Liver (tissue), 9 donors: ENCODE measurements around the gene ZDHHC22. TPM values are rescaled to one million over a fixed set of nuclear protein-coding genes. Genes with fewer than 3 reads are reported as not detected.

Source experiments
- DNase-seq: peaks from one replicate; pipeline ENCODE4 v3.0.0-alpha.2; 2017; ENCODE audit warnings: low spot score
- H3K27ac ChIP-seq, 2 donors: one replicate each; pipeline ENCODE4 v1.7.0; 2013; ENCODE audit warnings: inconsistent platforms in 2 of 2, low read length in 2 of 2, control low read depth in 1 of 2, low read depth in 1 of 2, mild to moderate bottlenecking in 1 of 2
- H3K27me3 ChIP-seq, 4 donors: one replicate each; pipeline versions ENCODE4 v1.6.1 to v1.7.0; 2013; ENCODE audit warnings: low read length in 3 of 4, inconsistent platforms in 1 of 4, mild to moderate bottlenecking in 1 of 4, moderate library complexity in 1 of 4; ENCODE audit not compliant: control insufficient read depth in 4 of 4, insufficient read depth in 4 of 4
- H3K36me3 ChIP-seq, 4 donors: one replicate each; pipeline versions ENCODE4 v1.6.1 to v1.7.0; 2013; ENCODE audit warnings: low read length in 3 of 4, mild to moderate bottlenecking in 3 of 4, low read depth in 1 of 4, moderate library complexity in 1 of 4; ENCODE audit not compliant: control insufficient read depth in 4 of 4, insufficient read depth in 3 of 4
- H3K4me1 ChIP-seq, 4 donors: one replicate each; pipeline versions ENCODE4 v1.6.1 to v1.7.0; 2013; ENCODE audit warnings: low read length in 3 of 4, mild to moderate bottlenecking in 3 of 4, moderate library complexity in 1 of 4; ENCODE audit not compliant: control insufficient read depth in 4 of 4, insufficient read depth in 4 of 4
- H3K4me3 ChIP-seq, 3 donors: one replicate each; pipeline versions ENCODE4 v1.6.1 to v1.7.0; 2013; ENCODE audit warnings: low read length in 3 of 3, control low read depth in 1 of 3, low read depth in 1 of 3, mild to moderate bottlenecking in 1 of 3
- H3K9ac ChIP-seq, 2 donors: one replicate each; pipeline ENCODE4 v1.7.0; 2013; ENCODE audit warnings: low read length in 2 of 2, mild to moderate bottlenecking in 2 of 2, moderate library complexity in 2 of 2, control low read depth in 1 of 2, low read depth in 1 of 2
- H3K9me3 ChIP-seq, 4 donors: one replicate each; pipeline versions ENCODE4 v1.6.1 to v1.7.0; 2013; ENCODE audit warnings: low read length in 3 of 4; ENCODE audit not compliant: control insufficient read depth in 4 of 4
- EGR1 ChIP-seq, 2 donors: IDR thresholded peaks; 2 replicates each; pipeline ENCODE4 v1.6.1; 2016 to 2018; ENCODE audit warnings: antibody characterized with exemption in 2 of 2, low read depth in 2 of 2
- FOXA1 ChIP-seq: IDR thresholded peaks from 2 replicates; pipeline ENCODE4 v1.6.1; 2016; ENCODE audit warnings: antibody characterized with exemption
- FOXA2 ChIP-seq: IDR thresholded peaks from 2 replicates; pipeline ENCODE4 v1.6.1; 2016; ENCODE audit warnings: antibody characterized with exemption
- GABPA ChIP-seq, 2 donors: IDR thresholded peaks in 1 of 2; conservative IDR thresholded peaks in 1 of 2; 2 replicates each; pipeline ENCODE4 v1.6.1; 2016; ENCODE audit warnings: antibody characterized with exemption in 2 of 2, mild to moderate bottlenecking in 1 of 2, moderate library complexity in 1 of 2
- HNF4A ChIP-seq, 2 donors: conservative IDR thresholded peaks; 2 replicates each; pipeline ENCODE4 v1.6.1; 2016; ENCODE audit warnings: antibody characterized with exemption in 2 of 2, mild to moderate bottlenecking in 2 of 2
- HNF4G ChIP-seq: IDR thresholded peaks from 2 replicates; pipeline ENCODE4 v1.6.1; 2016; ENCODE audit warnings: antibody characterized with exemption
- JUND ChIP-seq, 2 donors: IDR thresholded peaks; 2 replicates each; pipeline ENCODE4 v1.6.1; 2016; ENCODE audit warnings: antibody characterized with exemption in 2 of 2
- MAX ChIP-seq: IDR thresholded peaks from 2 replicates; pipeline ENCODE4 v1.6.1; 2016; ENCODE audit warnings: antibody characterized with exemption
- NR2F2 ChIP-seq: IDR thresholded peaks from 2 replicates; pipeline ENCODE4 v1.6.1; 2016; ENCODE audit warnings: antibody characterized with exemption
- RAD21 ChIP-seq, 2 donors: IDR thresholded peaks; 2 replicates each; pipeline ENCODE4 v1.6.1; 2016; ENCODE audit warnings: antibody characterized with exemption in 2 of 2, mild to moderate bottlenecking in 2 of 2
- SP1 ChIP-seq: IDR thresholded peaks from 2 replicates; pipeline ENCODE4 v1.6.1; 2018; ENCODE audit warnings: antibody characterized with exemption, mild to moderate bottlenecking
- TAF1 ChIP-seq: conservative IDR thresholded peaks from 2 replicates; pipeline ENCODE4 v1.6.1; 2016; ENCODE audit warnings: antibody characterized with exemption, mild to moderate bottlenecking
- YY1 ChIP-seq: IDR thresholded peaks from 2 replicates; pipeline ENCODE4 v1.6.1; 2016; ENCODE audit warnings: antibody characterized with exemption, mild to moderate bottlenecking
- WGBS: extraction: QIAGEN DNeasy Blood & Tissue Kit; methylation state at CpG from one replicate; pipeline ENCODE4 v1.1.7; 2013; 5-methylcytosine and 5-hydroxymethylcytosine counted together
- polyA plus RNA-seq, 2 donors: library from polyadenylated mRNA; stranded (reverse) in 1 of 2; unstranded in 1 of 2; fragments of 200-250 nt in 1 of 2; fragments of >200 nt in 1 of 2; fragmentation: Nextera tagmentation in 1 of 2; extraction: Ambion mirVana in 1 of 2; gene quantifications; one replicate each; pipeline versions ENCODE4 v1.2.1 to v1.2.3, GENCODE V29; 2013 to 2015
- total RNA-seq, 2 donors: library from RNA; depleted of rRNA; stranded (reverse); fragments of >200 nt; gene quantifications; one replicate each; pipeline ENCODE4 v1.2.3, GENCODE V29; 2014
- TF ChIP-seq, protein P1 (sequence below): IDR thresholded peaks from 2 replicates; pipeline ENCODE4 v1.6.1; 2016; ENCODE audit warnings: antibody characterized with exemption
- TF ChIP-seq, protein P2 (sequence below): IDR thresholded peaks from 2 replicates; pipeline ENCODE4 v1.6.1; 2016; ENCODE audit warnings: antibody characterized with exemption
- TF ChIP-seq, protein P3 (sequence below): IDR thresholded peaks from 2 replicates; pipeline ENCODE4 v1.6.1; 2016; ENCODE audit warnings: antibody characterized with exemption, mild to moderate bottlenecking
- donor health status: healthy.
- donor health status: healthy.
- donor health status: healthy.
- donor health status: healthy.
- donor health status: healthy.

Gene ZDHHC22
- total and polyA plus RNA-seq, 4 donors, result not detected

GRCh38 chr14:77110286-77110685, 31.3 kb downstream of the ZDHHC22 start:
- Histone ChIP-seq H3K4me1 (no peaks in the 10 kb centered on the region), H3K9ac (no peak overlapping the region), H3K36me3 (peaks cover 14 to 70% (median 47%) of the 10 kb centered on the region in 4 donors), H3K4me3 (no peak overlapping the region), H3K27ac (no peak overlapping the region), H3K9me3 (no peaks in the 10 kb centered on the region), H3K27me3 (no peaks in the 10 kb centered on the region)
- TF ChIP-seq, protein P1, sequence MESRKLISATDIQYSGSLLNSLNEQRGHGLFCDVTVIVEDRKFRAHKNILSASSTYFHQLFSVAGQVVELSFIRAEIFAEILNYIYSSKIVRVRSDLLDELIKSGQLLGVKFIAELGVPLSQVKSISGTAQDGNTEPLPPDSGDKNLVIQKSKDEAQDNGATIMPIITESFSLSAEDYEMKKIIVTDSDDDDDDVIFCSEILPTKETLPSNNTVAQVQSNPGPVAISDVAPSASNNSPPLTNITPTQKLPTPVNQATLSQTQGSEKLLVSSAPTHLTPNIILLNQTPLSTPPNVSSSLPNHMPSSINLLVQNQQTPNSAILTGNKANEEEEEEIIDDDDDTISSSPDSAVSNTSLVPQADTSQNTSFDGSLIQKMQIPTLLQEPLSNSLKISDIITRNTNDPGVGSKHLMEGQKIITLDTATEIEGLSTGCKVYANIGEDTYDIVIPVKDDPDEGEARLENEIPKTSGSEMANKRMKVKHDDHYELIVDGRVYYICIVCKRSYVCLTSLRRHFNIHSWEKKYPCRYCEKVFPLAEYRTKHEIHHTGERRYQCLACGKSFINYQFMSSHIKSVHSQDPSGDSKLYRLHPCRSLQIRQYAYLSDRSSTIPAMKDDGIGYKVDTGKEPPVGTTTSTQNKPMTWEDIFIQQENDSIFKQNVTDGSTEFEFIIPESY, result no peak
- TF ChIP-seq, protein P2, sequence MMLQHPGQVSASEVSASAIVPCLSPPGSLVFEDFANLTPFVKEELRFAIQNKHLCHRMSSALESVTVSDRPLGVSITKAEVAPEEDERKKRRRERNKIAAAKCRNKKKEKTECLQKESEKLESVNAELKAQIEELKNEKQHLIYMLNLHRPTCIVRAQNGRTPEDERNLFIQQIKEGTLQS, result no peak
- TF ChIP-seq HNF4A (conservative IDR thresholded peaks at IDR 0.05) (no peak), FOXA2 (no peak), HNF4G (no peak), RAD21 (IDR thresholded peaks at IDR 0.05) (no peak), MAX (no peak), TAF1 (no peak), NR2F2 (no peak), FOXA1 (no peak), EGR1 (IDR thresholded peaks at IDR 0.05; ENCODE audit: low read depth in 2 of 2) (no peak), YY1 (no peak), GABPA (IDR thresholded peaks at IDR 0.05 in 1 of 2, conservative IDR thresholded peaks at IDR 0.05 in 1 of 2) (no peak), JUND (IDR thresholded peaks at IDR 0.05) (no peak)
- TF ChIP-seq, protein P3, sequence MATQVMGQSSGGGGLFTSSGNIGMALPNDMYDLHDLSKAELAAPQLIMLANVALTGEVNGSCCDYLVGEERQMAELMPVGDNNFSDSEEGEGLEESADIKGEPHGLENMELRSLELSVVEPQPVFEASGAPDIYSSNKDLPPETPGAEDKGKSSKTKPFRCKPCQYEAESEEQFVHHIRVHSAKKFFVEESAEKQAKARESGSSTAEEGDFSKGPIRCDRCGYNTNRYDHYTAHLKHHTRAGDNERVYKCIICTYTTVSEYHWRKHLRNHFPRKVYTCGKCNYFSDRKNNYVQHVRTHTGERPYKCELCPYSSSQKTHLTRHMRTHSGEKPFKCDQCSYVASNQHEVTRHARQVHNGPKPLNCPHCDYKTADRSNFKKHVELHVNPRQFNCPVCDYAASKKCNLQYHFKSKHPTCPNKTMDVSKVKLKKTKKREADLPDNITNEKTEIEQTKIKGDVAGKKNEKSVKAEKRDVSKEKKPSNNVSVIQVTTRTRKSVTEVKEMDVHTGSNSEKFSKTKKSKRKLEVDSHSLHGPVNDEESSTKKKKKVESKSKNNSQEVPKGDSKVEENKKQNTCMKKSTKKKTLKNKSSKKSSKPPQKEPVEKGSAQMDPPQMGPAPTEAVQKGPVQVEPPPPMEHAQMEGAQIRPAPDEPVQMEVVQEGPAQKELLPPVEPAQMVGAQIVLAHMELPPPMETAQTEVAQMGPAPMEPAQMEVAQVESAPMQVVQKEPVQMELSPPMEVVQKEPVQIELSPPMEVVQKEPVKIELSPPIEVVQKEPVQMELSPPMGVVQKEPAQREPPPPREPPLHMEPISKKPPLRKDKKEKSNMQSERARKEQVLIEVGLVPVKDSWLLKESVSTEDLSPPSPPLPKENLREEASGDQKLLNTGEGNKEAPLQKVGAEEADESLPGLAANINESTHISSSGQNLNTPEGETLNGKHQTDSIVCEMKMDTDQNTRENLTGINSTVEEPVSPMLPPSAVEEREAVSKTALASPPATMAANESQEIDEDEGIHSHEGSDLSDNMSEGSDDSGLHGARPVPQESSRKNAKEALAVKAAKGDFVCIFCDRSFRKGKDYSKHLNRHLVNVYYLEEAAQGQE, result no peak
- 96% methylated on average over 1 of the region's 1 CpG for WGBS
- no peak for DNase-seq

GRCh38 chr14:77109656-77110055, 31.9 kb downstream of the ZDHHC22 start:
- no peak overlapping the region for H3K4me3 ChIP-seq
- no peak overlapping the region for H3K27ac ChIP-seq
- no peak overlapping the region for H3K9ac ChIP-seq
- peaks cover 14 to 68% (median 44%) of the 10 kb centered on the region in 4 donors for H3K36me3 ChIP-seq
- H3K9me3 ChIP-seq, result no peaks in the 10 kb centered on the region
- 90% methylated on average over 6 of the region's 6 CpGs for WGBS
- DNase-seq, result no peak
- H3K4me1 ChIP-seq, result no peaks in the 10 kb centered on the region
- H3K27me3 ChIP-seq, result no peaks in the 10 kb centered on the region
- no peak for TF ChIP-seq JUND (IDR thresholded peaks at IDR 0.05)
- TF ChIP-seq, protein P2, result no peak
- no peak for TF ChIP-seq HNF4A (conservative IDR thresholded peaks at IDR 0.05)
- no peak for TF ChIP-seq HNF4G
- TF ChIP-seq TAF1, result no peak
- no peak for TF ChIP-seq SP1
